ENCODE results near the gene SGK1.
A peak's percentile ranks its signal among the peaks of the same experiment; 100 is the strongest.

Gene SGK1

DNA sequence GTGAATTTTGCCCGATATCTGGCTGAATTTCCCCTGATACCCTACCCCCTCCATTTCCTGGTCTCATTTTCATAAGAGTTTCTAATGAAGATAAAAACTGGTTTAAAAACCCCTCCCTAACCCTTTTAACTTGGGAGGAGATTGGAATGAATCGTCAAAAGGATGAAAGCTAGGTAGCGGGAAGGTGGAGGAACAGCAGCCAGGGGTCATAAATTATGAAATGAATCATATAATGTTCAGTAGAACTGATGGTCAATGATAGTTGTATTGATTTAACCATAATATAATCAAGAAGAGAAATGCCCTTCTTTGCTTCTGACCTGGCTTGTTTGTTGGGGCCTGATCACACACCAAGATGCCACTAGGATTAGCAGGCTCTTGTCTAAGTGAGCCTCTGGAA is 38.5 kb upstream of the SGK1 start:
- no peak overlapping the region for H3K4me3 ChIP-seq (ENCODE audit: low read depth, low read length)
- in situ Hi-C loops (cut with HindIII; ENCODE audit: low sequenced_read_pairs): no loop called here
- TF ChIP-seq, protein P1, sequence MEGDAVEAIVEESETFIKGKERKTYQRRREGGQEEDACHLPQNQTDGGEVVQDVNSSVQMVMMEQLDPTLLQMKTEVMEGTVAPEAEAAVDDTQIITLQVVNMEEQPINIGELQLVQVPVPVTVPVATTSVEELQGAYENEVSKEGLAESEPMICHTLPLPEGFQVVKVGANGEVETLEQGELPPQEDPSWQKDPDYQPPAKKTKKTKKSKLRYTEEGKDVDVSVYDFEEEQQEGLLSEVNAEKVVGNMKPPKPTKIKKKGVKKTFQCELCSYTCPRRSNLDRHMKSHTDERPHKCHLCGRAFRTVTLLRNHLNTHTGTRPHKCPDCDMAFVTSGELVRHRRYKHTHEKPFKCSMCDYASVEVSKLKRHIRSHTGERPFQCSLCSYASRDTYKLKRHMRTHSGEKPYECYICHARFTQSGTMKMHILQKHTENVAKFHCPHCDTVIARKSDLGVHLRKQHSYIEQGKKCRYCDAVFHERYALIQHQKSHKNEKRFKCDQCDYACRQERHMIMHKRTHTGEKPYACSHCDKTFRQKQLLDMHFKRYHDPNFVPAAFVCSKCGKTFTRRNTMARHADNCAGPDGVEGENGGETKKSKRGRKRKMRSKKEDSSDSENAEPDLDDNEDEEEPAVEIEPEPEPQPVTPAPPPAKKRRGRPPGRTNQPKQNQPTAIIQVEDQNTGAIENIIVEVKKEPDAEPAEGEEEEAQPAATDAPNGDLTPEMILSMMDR (IDR thresholded peaks at IDR 0.05; ENCODE audit: low read depth, low read length): no peak
- DNase-seq (ENCODE audit: low read depth, low spot score): no peak

DNA sequence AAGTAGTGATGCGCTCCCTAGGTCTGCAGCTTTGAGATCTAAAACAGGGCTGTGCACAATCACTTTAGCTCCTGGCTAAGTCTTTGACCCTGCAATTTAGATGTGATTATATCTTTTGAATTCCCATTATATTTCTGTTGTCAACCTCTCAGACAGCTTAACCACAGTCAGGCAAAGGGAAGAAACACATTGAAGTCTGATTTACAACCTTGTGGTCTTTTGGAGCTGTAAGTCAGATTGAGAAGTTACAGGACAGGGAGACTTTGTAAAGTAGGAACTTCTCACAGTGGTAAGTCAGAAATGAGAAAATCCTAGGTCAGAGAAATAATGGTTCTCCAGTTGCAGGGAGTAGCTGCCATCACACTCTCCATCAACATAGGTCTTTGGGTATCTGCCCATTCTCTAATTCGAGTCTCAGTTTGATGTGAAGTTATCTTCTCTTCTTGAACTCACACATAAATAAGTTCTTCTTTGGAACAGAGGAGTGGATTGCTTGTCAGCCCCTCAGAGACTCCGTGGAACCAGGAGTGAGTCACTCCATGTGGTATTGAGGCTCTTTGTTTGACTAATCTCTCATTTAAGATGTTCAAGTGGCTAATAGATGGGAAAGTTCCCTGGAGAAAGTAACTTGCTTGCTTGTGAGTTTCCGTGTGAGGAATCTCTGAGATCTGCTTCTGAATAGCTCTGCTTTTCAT is 35.0 kb upstream of the SGK1 start:
- peak; percentile 88 for DNase-seq (ENCODE audit: low read depth, low spot score)
- in situ Hi-C loops (cut with HindIII; ENCODE audit: low sequenced_read_pairs): no loop called here
- H3K4me3 ChIP-seq (ENCODE audit: low read depth, low read length): no peak overlapping the region
- TF ChIP-seq, protein P1 (IDR thresholded peaks at IDR 0.05; ENCODE audit: low read depth, low read length): no peak

DNA sequence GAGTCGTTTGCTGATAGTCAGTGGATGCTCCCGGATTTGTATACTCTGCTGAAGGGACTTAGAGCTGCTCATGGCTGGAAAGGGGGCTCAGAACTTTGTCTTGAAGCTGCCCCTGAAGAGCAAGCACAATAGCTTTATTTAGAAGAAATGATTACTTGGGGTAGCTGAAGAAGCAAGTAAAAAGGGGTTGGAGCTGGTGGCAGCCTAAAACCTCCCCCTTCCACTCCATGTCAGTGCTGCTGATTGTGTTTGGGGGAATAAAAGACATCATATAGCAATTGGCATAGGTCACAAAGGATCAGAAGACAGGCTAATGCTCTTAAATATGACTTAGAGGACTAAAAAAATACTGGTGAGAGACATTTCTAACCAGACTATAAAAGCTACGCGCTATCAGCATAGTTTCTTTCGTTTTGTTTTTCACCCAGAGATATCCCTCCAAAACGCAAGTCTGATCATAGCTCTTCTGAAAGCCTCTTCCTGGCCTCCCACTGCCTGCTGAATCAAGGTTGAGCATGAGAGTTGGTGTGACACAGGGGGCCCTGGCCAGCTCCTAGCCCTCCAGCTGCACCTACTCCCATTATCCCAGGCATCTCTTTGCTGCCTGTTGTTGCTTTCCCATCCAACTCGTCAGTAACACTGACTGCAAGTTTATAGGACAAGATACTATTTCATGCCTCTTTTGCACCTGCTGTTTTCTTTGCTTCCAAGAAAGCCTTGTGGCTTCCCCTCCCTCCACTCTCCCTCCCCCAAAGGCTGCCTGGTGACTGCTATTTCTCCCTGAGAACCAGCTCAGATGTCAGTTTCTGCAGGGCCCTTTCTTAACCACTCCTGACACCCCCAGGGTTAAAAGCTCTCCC is 33.9 kb upstream of the SGK1 start:
- TF ChIP-seq, protein P1 (IDR thresholded peaks at IDR 0.05; ENCODE audit: low read depth, low read length): no peak
- no peak overlapping the region for H3K4me3 ChIP-seq (ENCODE audit: low read depth, low read length)
- DNase-seq (ENCODE audit: low read depth, low spot score): peak; percentile 22
- in situ Hi-C loops (cut with HindIII; ENCODE audit: low sequenced_read_pairs): no loop called here

DNA sequence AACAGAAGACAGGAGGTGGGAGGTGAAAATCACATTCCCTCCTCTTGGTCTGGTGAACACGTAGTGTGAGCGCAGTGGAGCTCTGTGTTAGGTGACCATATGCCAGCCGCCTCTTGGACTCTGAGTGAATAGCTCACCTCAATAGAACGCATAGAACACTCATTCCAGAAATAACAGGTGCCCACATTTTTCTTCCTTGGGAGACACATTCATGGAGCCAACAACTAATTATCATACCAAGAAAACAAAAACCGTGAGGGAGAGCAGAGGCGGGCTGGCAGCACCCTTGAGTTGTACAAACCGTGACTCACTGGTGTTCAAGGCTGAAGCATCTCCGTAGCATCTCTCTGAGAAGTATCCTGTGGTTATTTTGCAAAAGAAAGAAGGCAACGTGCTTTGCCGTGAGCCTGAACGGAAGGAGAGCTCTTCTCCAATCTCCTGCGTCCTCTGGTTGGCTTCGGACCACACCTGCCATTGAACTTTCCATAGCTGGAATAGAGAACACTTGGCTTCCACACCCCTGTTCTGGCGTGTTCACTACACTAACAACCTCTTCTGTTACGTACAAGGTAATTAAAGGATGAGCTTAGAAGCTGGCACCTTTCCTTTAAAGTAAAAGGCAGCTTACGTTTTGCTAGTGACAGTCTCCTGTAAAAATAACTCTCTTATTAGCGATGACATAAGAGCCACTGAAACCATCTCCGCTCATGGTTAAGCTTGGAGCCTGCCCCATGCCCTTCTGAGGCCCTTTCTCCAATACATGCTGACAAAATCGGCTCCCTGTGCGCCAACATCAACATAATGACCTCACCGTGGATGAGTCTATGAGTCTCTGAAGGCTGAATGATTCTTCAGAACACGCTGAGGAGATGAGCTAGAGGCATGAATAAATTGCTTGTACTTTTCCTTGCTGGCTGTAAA is 30.2 kb upstream of the SGK1 start:
- H3K4me3 ChIP-seq (ENCODE audit: low read depth, low read length): no peak overlapping the region
- in situ Hi-C loops (cut with HindIII; ENCODE audit: low sequenced_read_pairs): no loop called here
- peak; percentile 99 for DNase-seq (ENCODE audit: low read depth, low spot score)
- TF ChIP-seq, protein P1 (IDR thresholded peaks at IDR 0.05; ENCODE audit: low read depth, low read length): no peak

DNA sequence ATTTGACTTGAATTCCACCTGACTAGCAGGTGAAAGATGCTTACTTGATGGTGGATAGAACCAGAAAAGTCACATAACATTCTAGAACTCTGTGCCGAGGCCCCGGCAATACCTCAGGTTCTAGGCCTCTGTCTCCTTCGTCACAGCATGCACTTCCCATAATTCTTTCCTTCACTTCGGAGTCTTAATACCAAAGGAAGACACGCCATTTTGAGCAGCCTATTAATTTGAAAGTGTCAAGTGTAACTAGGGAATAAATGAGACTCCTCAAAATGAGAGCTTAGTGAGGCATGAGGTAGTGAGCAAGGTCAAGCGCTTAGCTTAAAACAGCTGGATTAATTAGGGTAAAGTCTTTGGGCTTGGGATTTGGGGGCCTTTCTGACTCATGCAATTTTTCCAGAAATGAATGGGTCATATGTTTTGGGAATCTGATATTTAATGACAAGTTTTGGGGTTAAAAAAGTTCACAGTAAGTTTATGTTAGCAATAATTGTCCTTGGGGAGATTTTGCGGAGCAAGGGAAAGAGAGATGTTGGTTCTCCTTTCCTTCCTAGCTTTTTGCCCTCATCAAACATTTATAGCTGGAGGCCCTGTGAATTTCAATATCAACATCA is 29.1 kb upstream of the SGK1 start:
- no peak for DNase-seq (ENCODE audit: low read depth, low spot score)
- H3K4me3 ChIP-seq (ENCODE audit: low read depth, low read length): no peak overlapping the region
- TF ChIP-seq, protein P1 (IDR thresholded peaks at IDR 0.05; ENCODE audit: low read depth, low read length): no peak
- in situ Hi-C loops (cut with HindIII; ENCODE audit: low sequenced_read_pairs): no loop called here

DNA sequence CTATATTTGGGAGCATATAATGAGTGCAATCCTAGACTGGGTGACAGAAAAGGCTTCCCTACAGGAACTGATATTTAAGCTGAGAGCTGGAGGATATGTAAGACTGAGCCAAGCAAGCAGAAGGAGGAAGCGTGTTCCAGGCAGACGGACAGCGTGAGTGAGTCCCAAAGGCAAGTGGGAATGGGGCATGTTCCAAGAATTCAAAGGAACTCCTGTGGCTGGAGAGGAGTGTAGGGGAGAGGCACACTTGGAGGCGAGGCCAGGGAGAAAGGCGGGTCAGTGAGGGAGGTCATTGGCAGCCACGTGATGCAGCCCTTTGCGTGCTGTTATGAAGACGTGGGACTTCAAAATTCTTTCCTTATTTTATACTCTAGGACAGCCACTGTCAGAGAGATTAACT is 27.9 kb upstream of the SGK1 start:
- TF ChIP-seq, protein P1 (IDR thresholded peaks at IDR 0.05; ENCODE audit: low read depth, low read length): no peak
- in situ Hi-C loops (cut with HindIII; ENCODE audit: low sequenced_read_pairs): no loop called here
- H3K4me3 ChIP-seq (ENCODE audit: low read depth, low read length): no peak overlapping the region
- DNase-seq (ENCODE audit: low read depth, low spot score): no peak
